HG03571 (cell line): ENCODE measurements around the gene OR5F1.

Experiments used
- ATAC-seq: cut with Tn5 transposase; IDR thresholded peaks from one replicate; pipeline ENCODE4 v1.9.1; 2021; ENCODE audit not compliant: unreplicated experiment

The OR5F1 gene

GRCh38 chr11:55994525-55994924 lies at the start of gene OR5F1:
Gene OR5F1, minus strand, starts transcription at chr11:55994625. Its CDS starts 0 bp downstream, at chr11:55994625.
- no peak for ATAC-seq

- ATAC-seq = no peak
Observed at GRCh38 chr11:56027354-56027753, 32.9 kb upstream of the OR5F1 start, which contains the start of gene OR5AS1. Gene OR5AS1, plus strand, starts transcription at chr11:56027654. Its CDS starts 2,765 bp downstream, at chr11:56030419.

- ATAC-seq = no peak
Observed at GRCh38 chr11:56013805-56014204, 19.4 kb upstream of the OR5F1 start.

GRCh38 chr11:56010716-56011115 lies 16.3 kb upstream of the OR5F1 start:
- no peak for ATAC-seq

GRCh38 chr11:55970935-55971334 lies 23.5 kb downstream of the OR5F1 start:
- no peak for ATAC-seq

- no peak for ATAC-seq
Observed at GRCh38 chr11:55969845-55970244, 24.6 kb downstream of the OR5F1 start, which contains the start of gene OR10AG1. Gene OR10AG1, minus strand, starts transcription at chr11:55969945. Its CDS starts 38 bp downstream, at chr11:55969907.

- no peak for ATAC-seq
Observed at GRCh38 chr11:55967914-55968313, 26.5 kb downstream of the OR5F1 start.

GRCh38 chr11:55966391-55966790 lies 28.0 kb downstream of the OR5F1 start:
- no peak for ATAC-seq

- no peak for ATAC-seq
Observed at GRCh38 chr11:55956521-55956920, 37.9 kb downstream of the OR5F1 start.

- no peak for ATAC-seq
Observed at GRCh38 chr11:55949330-55949729, 45.1 kb downstream of the OR5F1 start.
